GM11168 (cell line): ENCODE data around the gene UNC5B.

Experiments used
- in situ Hi-C: fragments of 300-500 bp; cut with MboI; formaldehyde crosslinking; loops from one replicate; pipeline ENCODE4 v1.12.0; 2022; ENCODE audit warnings: low sequenced_read_pairs; ENCODE audit not compliant: unreplicated experiment

UNC5B gene

GRCh38 chr10:71347587-71348395 lies 135.4 kb downstream of the UNC5B start:
- in situ Hi-C loops: no loop called here

GRCh38 chr10:71348850-71349249 lies 136.5 kb downstream of the UNC5B start:
- in situ Hi-C loops: no loop called here

- in situ Hi-C loops: no loop called here
Observed at GRCh38 chr10:71349406-71349805, 137.0 kb downstream of the UNC5B start.

GRCh38 chr10:71351087-71351486 lies 138.7 kb downstream of the UNC5B start:
- in situ Hi-C loops: no loop called here

GRCh38 chr10:71351628-71352319 lies 139.4 kb downstream of the UNC5B start:
- in situ Hi-C loops: no loop called here
